T-cell (primary cell): ENCODE data around the gene ARMCX6. TPM values are rescaled to one million over a fixed set of nuclear protein-coding genes. Genes with fewer than 3 reads are reported as not detected.
"Not testable (repeated sequence)": the region's sequence is repeated elsewhere in the genome, so short reads cannot be mapped to it uniquely, and the experiment has no call there.

Experiments
- ATAC-seq, 4 experiments: fragments of 200-7000 bp in 3 of 4; fragments of 150-1000 bp in 1 of 4; cut with Tn5 transposase; replicated peaks in 1 of 4; 1 replicate in 3 of 4; 2 replicates in 1 of 4; pipeline ENCODE4 v1.10.0; 2021; ENCODE audit warnings: moderate library complexity in 3 of 4, mild to moderate bottlenecking in 2 of 4, moderate number of reproducible peaks in 1 of 4
- CTCF ChIA-PET, 2 donors: fragments of 300-600 bp; sonication (Branson Sonifier 250); formaldehyde crosslinking; loops; one replicate each; lab custom pipeline; 2022; ENCODE audit warnings: antibody characterized with exemption in 2 of 2; lab: Charles Lee
- POLR2A ChIA-PET, 2 donors: fragments of 300-600 bp; sonication (Branson Sonifier 250); formaldehyde crosslinking; loops; one replicate each; lab custom pipeline; 2022; ENCODE audit warnings: antibody characterized with exemption in 2 of 2; lab: Charles Lee
- DNase-seq, 35 experiments: peaks; one replicate each; pipeline versions ENCODE4 v3.0.0 to v3.0.0-alpha.2; 2013 to 2023
- H3K27ac ChIP-seq: one replicate; pipeline ENCODE4 v1.5.1; 2013; ENCODE audit warnings: low read length
- H3K27me3 ChIP-seq, 2 experiments: replicated peaks in 1 of 2; 1 replicate in 1 of 2; 2 replicates in 1 of 2; pipeline versions ENCODE4 v1.6.1 to v1.7.0; 2013; ENCODE audit warnings: low read length in 1 of 2, mixed read lengths in 1 of 2; ENCODE audit not compliant: control insufficient read depth in 2 of 2, insufficient read depth in 2 of 2; ENCODE audit errors: extremely low read depth in 1 of 2
- H3K36me3 ChIP-seq, 2 donors: 1 replicate in 1 of 2; 2 replicates in 1 of 2; pipeline versions ENCODE4 v1.6.1 to v1.7.0; 2013; ENCODE audit warnings: low read length in 1 of 2; ENCODE audit not compliant: control insufficient read depth in 2 of 2, insufficient read depth in 1 of 2; ENCODE audit errors: extremely low read depth in 1 of 2
- H3K4me1 ChIP-seq, 2 experiments: 1 replicate in 1 of 2; 2 replicates in 1 of 2; pipeline versions ENCODE4 v1.6.1 to v1.7.0; 2013; ENCODE audit warnings: low read length in 2 of 2, mixed read lengths in 1 of 2; ENCODE audit not compliant: insufficient read depth in 2 of 2, control insufficient read depth in 1 of 2; ENCODE audit errors: extremely low read depth in 1 of 2
- H3K4me3 ChIP-seq, 2 donors: 1 replicate in 1 of 2; 2 replicates in 1 of 2; pipeline versions ENCODE4 v1.5.1 to v1.7.0; 2013; ENCODE audit warnings: mild to moderate bottlenecking in 2 of 2, low read length in 1 of 2, moderate library complexity in 1 of 2; ENCODE audit not compliant: control insufficient read depth in 1 of 2; ENCODE audit errors: extremely low read depth in 1 of 2
- H3K9me3 ChIP-seq: 2 replicates; pipeline ENCODE4 v1.7.0; 2013
- H3K27ac Mint-ChIP-seq, 2 donors: one replicate each; pipeline ENCODE4 v1.8.0; 2020 to 2021; ENCODE audit warnings: mild to moderate bottlenecking in 2 of 2, mixed read lengths in 2 of 2
- H3K27me3 Mint-ChIP-seq, 2 donors: one replicate each; pipeline ENCODE4 v1.8.0; 2021 to 2022; ENCODE audit warnings: mixed read lengths in 2 of 2
- H3K36me3 Mint-ChIP-seq: one replicate; pipeline ENCODE4 v1.8.0; 2021; ENCODE audit warnings: mixed read lengths
- H3K4me1 Mint-ChIP-seq, 3 donors: one replicate each; pipeline ENCODE4 v1.8.0; 2020 to 2022; ENCODE audit warnings: mixed read lengths in 3 of 3, mild to moderate bottlenecking in 1 of 3
- H3K4me3 Mint-ChIP-seq, 3 donors: one replicate each; pipeline ENCODE4 v1.8.0; 2020 to 2022; ENCODE audit warnings: mild to moderate bottlenecking in 3 of 3, mixed read lengths in 3 of 3, moderate library complexity in 3 of 3
- H3K9me3 Mint-ChIP-seq, 3 donors: one replicate each; pipeline ENCODE4 v1.8.0; 2020 to 2022; ENCODE audit warnings: mixed read lengths in 3 of 3
- WGBS: methylation state at CpG from one replicate; pipeline ENCODE4 v1.1.5; 2013; ENCODE audit warnings: missing lambda C conversion rate; ENCODE audit not compliant: insufficient coverage; 5-methylcytosine and 5-hydroxymethylcytosine counted together
- total RNA-seq, 35 experiments: library from RNA in 6 of 35; stranded (reverse) in 6 of 35; fragments of 120-200 nt in 1 of 35; gene quantifications; one replicate each; pipeline versions ENCODE4 v1.2.1 to v1.2.4 and lab custom pipeline; 2013 to 2026

The ARMCX6 gene
- total RNA-seq, 5 donors from 2014 or later (not counting 1 experiment from before 2014, with no cell fraction given) = 31.6 to 46.1 (median 35.8) TPM

GRCh38 chrX:101655534-101655933 is 37.7 kb upstream of the ARMCX6 start:
- Mint-ChIP-seq H3K9me3 (no peaks in the 10 kb centered on the region), H3K36me3 (no peaks in the 10 kb centered on the region), H3K27me3 (peaks cover 3 to 4% of the 10 kb centered on the region in 2 donors), H3K4me3 (peak overlapping the region; percentile 22 to 51 (median 44)), H3K4me1 (peaks cover 10 to 28% (median 19%) of the 10 kb centered on the region in 3 donors), H3K27ac (peak overlapping the region; percentile 6 to 71)
- DNase-seq (no peak), ATAC-seq (peak in 1 of 4 experiments; percentile 39)
- ChIA-PET POLR2A (no interaction called here), CTCF (no interaction called here)
- H3K36me3 ChIP-seq = no peaks in the 10 kb centered on the region
- H3K4me3 ChIP-seq = no peak overlapping the region
- H3K9me3 ChIP-seq = no peaks in the 10 kb centered on the region
- H3K27ac ChIP-seq = peak overlapping the region; percentile 41
- WGBS = no CpG with 5 or more reads among the region's 3 CpGs
- peaks cover 0 to 5% of the 10 kb centered on the region in 2 experiments for H3K27me3 ChIP-seq
- H3K4me1 ChIP-seq = peaks cover 0 to 13% of the 10 kb centered on the region in 2 experiments

- H3K27me3 ChIP-seq, CTCF ChIA-PET, H3K36me3 ChIP-seq, H3K9me3 ChIP-seq, H3K4me3 ChIP-seq, H3K4me1 ChIP-seq, ATAC-seq, H3K27ac Mint-ChIP-seq, DNase-seq, H3K4me1 Mint-ChIP-seq, H3K27me3 Mint-ChIP-seq, H3K9me3 Mint-ChIP-seq, H3K4me3 Mint-ChIP-seq, H3K27ac ChIP-seq, POLR2A ChIA-PET, H3K36me3 Mint-ChIP-seq: not testable (repeated sequence)
Measured at GRCh38 chrX:101647716-101648115, 29.9 kb upstream of the ARMCX6 start.

- peaks cover 4% of the 10 kb centered on the region for H3K36me3 Mint-ChIP-seq
- ATAC-seq (no peak), DNase-seq (no peak)
- peaks cover 0 to 6% of the 10 kb centered on the region in 2 donors for H3K27me3 Mint-ChIP-seq
- Histone ChIP-seq H3K9me3 (no peaks in the 10 kb centered on the region), H3K27ac (no peak overlapping the region), H3K4me1 (no peaks in the 10 kb centered on the region), H3K27me3 (no peaks in the 10 kb centered on the region), H3K4me3 (no peak overlapping the region), H3K36me3 (no peaks in the 10 kb centered on the region)
- H3K27ac Mint-ChIP-seq = no peak overlapping the region
- no peaks in the 10 kb centered on the region for H3K9me3 Mint-ChIP-seq
- H3K4me3 Mint-ChIP-seq = no peak overlapping the region
- H3K4me1 Mint-ChIP-seq = no peaks in the 10 kb centered on the region
- POLR2A ChIA-PET = no interaction called here
- CTCF ChIA-PET = no interaction called here
- no CpG with 5 or more reads among the region's 1 CpG for WGBS
Measured at GRCh38 chrX:101642093-101642492, 24.3 kb upstream of the ARMCX6 start.

GRCh38 chrX:101639583-101639982 is 21.8 kb upstream of the ARMCX6 start:
- CTCF ChIA-PET = no interaction called here
- Mint-ChIP-seq H3K4me1 (no peaks in the 10 kb centered on the region), H3K27ac (no peak overlapping the region), H3K27me3 (peaks cover 0 to 3% of the 10 kb centered on the region in 2 donors), H3K36me3 (peaks cover 4% of the 10 kb centered on the region), H3K4me3 (no peak overlapping the region), H3K9me3 (no peaks in the 10 kb centered on the region)
- POLR2A ChIA-PET = no interaction called here
- Histone ChIP-seq H3K36me3 (no peaks in the 10 kb centered on the region), H3K27me3 (no peaks in the 10 kb centered on the region), H3K4me1 (no peaks in the 10 kb centered on the region), H3K27ac (no peak overlapping the region), H3K4me3 (no peak overlapping the region), H3K9me3 (no peaks in the 10 kb centered on the region)
- no peak for DNase-seq
- ATAC-seq = no peak

- DNase-seq = no peak
- POLR2A ChIA-PET = no interaction called here
- peaks cover 24 to 33% (median 25%) of the 10 kb centered on the region in 3 donors for H3K4me1 Mint-ChIP-seq
- Histone ChIP-seq H3K27me3 (no peaks in the 10 kb centered on the region), H3K9me3 (no peaks in the 10 kb centered on the region), H3K36me3 (no peaks in the 10 kb centered on the region), H3K4me1 (peaks cover 0 to 26% of the 10 kb centered on the region in 2 experiments), H3K27ac (no peak overlapping the region), H3K4me3 (no peak overlapping the region)
- H3K9me3 Mint-ChIP-seq = no peaks in the 10 kb centered on the region
- no peak overlapping the region for H3K4me3 Mint-ChIP-seq
- H3K27me3 Mint-ChIP-seq = peaks cover 0 to 11% of the 10 kb centered on the region in 2 donors
- no peak for ATAC-seq
- no peak overlapping the region for H3K27ac Mint-ChIP-seq
- CTCF ChIA-PET = no interaction called here
- H3K36me3 Mint-ChIP-seq = peaks cover 7% of the 10 kb centered on the region
Measured at GRCh38 chrX:101619364-101619763, 1.6 kb upstream of the ARMCX6 start.

DNA sequence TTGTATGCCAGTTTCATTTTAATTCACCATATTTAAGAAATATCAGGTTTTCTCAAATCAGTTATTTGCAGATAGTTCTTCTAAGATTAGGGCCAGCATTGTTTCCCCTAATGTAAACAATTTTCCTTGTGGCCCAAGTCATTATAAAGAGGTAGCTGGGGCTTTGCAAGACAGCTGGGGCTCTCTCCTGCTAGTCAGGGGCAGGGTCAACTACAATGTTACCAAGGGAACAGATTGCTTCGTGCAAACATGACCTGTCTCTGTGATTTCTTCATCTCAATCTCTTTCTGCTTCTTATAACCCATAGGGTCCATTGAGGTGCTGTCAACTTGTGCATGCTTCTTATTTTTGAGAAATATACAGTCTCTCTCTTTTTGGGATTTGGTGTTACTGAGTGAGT is 12.1 kb downstream of the ARMCX6 start:
- Mint-ChIP-seq H3K4me1 (no peaks in the 10 kb centered on the region), H3K9me3 (no peaks in the 10 kb centered on the region), H3K27ac (no peak overlapping the region), H3K4me3 (no peak overlapping the region), H3K27me3 (peaks cover 3 to 5% of the 10 kb centered on the region in 2 donors), H3K36me3 (no peaks in the 10 kb centered on the region)
- H3K4me1 ChIP-seq = no peaks in the 10 kb centered on the region
- H3K36me3 ChIP-seq = no peaks in the 10 kb centered on the region
- CTCF ChIA-PET = no interaction called here
- no peaks in the 10 kb centered on the region for H3K9me3 ChIP-seq
- no CpG with 5 or more reads among the region's 1 CpG for WGBS
- POLR2A ChIA-PET = no interaction called here
- no peak for DNase-seq
- no peak overlapping the region for H3K4me3 ChIP-seq
- no peak for ATAC-seq
- no peaks in the 10 kb centered on the region for H3K27me3 ChIP-seq
- H3K27ac ChIP-seq = no peak overlapping the region

GRCh38 chrX:101605146-101605545 is 12.7 kb downstream of the ARMCX6 start:
- Histone ChIP-seq H3K4me3 (no peak overlapping the region), H3K27me3 (no peaks in the 10 kb centered on the region), H3K9me3 (no peaks in the 10 kb centered on the region), H3K36me3 (no peaks in the 10 kb centered on the region), H3K4me1 (no peaks in the 10 kb centered on the region), H3K27ac (no peak overlapping the region)
- H3K27me3 Mint-ChIP-seq = peaks cover 3 to 5% of the 10 kb centered on the region in 2 donors
- no peaks in the 10 kb centered on the region for H3K4me1 Mint-ChIP-seq
- DNase-seq (no peak), ATAC-seq (no peak)
- ChIA-PET POLR2A (no interaction called here), CTCF (no interaction called here)
- no peaks in the 10 kb centered on the region for H3K9me3 Mint-ChIP-seq
- H3K27ac Mint-ChIP-seq = no peak overlapping the region
- H3K4me3 Mint-ChIP-seq = no peak overlapping the region
- no peaks in the 10 kb centered on the region for H3K36me3 Mint-ChIP-seq
